Left ventricle myocardium superior (tissue), 1 donor: ENCODE data around the gene FN3KRP. TPM values are rescaled to one million over a fixed set of nuclear protein-coding genes. Genes with fewer than 3 reads are reported as not detected.

ENCODE experiments used
- ATAC-seq: fragments of 200-7000 bp; cut with Tn5 transposase; one replicate; pipeline ENCODE4 v1.9.1; 2020; ENCODE audit warnings: mild to moderate bottlenecking, moderate library complexity
- DNase-seq: peaks from one replicate; pipeline ENCODE4 v3.0.0-alpha.2; 2020
- intact Hi-C: fragments of 100-400 bp; cut with micrococcal nuclease; formaldehyde crosslinking; loops from one replicate; pipeline ENCODE4 v1.11.0; 2022
- long read RNA-seq: library from polyadenylated mRNA; unstranded; transcript quantifications from one replicate; pipeline ENCODE4 v2.0.0, GENCODE V29; 2021
- total RNA-seq: library from RNA; stranded (reverse); fragmentation: NEBNext Ultra II Directional; extraction: Animal tissue kit (Norgen Biotek cat#: 25700); gene quantifications from one replicate; pipeline ENCODE4 v1.2.1, GENCODE V29; 2021
- donor health status: DM: no; HTN: yes; CAD: no; lungs with severe emphysema.

FN3KRP gene, protein sequence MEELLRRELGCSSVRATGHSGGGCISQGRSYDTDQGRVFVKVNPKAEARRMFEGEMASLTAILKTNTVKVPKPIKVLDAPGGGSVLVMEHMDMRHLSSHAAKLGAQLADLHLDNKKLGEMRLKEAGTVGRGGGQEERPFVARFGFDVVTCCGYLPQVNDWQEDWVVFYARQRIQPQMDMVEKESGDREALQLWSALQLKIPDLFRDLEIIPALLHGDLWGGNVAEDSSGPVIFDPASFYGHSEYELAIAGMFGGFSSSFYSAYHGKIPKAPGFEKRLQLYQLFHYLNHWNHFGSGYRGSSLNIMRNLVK
- total RNA-seq: 14.0 TPM
- long read RNA-seq, transcript FN3KRP-201 (6 exons, 1,849 nt): major isoform, 55 of 61 reads
- long read RNA-seq, partial matches to known transcripts: 2 of 61 reads
- long read RNA-seq, other reads (novel, unspliced or antisense): 4 of 61 reads

DNA sequence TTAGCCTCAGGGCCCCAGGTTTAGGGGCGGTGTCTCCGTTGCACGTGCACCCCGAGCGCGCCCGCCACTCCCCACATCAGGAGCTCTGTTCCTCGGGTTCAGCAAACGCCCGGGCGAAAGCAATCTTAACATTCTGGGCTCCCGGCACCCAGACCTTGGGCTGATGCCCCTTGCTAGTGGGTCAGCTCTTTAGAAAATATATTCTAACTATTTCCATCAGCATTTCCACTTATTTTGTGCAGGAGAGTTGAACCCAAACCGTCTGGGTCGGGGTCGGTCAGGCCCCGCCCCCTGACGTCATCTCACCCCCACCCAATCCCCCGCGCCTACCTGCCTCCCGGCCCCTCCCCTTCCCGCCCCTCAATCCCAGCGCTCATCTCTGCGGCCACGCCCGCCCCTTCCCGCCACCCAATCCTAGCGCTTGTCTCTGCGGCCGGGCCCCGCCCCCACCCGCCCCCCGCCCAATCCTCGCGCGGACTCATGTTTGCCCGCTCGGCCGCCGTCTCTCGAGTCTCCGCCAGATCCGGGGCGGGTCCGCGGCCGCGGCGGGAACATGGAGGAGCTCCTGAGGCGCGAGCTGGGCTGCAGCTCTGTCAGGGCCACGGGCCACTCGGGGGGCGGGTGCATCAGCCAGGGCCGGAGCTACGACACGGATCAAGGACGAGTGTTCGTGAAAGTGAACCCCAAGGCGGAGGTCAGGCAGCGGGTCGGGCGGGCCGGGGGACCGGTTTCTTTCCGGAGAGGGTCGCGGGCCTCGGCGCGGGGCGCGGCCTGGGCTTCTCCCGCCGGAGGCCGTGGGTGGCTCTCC, at the start of gene FN3KRP:
FN3KRP (plus strand) TSS at position 504 of the 808 bp plus-strand sequence; CDS start at position 554, 50 bp downstream.
- ATAC-seq: peak; percentile 98
- DNase-seq: peak; percentile 97
- intact Hi-C loops: no loop called here

DNA sequence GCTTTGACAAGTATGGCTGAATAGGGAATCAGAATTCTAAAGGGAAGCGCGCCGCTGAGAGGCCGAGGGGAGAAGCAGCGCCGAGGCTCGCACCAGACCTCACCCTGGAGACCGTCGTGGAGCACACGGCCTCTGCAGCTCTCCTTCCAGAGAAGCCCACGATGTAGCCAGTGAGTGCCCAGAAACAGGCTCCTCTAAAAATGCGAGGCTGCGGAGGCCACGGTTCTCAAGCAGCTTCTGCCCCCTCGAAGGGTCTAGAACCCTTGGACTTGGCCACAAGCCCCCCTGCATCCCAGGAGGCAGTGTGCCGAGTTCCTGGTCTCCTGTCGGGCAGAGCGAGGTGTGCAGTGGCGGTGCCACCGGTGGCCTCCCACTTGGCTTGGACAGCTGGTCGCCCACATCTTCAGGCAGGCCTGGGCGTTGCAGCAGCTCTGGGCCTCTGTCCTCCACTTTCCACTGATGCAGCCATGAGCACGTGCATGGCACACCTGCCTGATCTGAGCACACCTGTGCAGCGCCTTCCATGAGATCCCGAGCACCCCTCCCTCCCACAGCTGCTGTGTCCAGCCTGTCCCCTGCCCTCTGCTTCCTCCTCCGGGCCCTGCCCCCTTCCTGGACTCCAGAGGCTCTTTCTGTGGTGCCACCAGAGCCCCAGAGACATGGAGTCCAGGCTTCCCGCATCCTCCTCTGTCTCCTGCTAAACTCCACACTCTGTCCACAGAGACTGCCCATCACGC, 49.4 kb upstream of the FN3KRP start:
- DNase-seq: no peak
- ATAC-seq: no peak
- intact Hi-C loops: no loop called here

DNA sequence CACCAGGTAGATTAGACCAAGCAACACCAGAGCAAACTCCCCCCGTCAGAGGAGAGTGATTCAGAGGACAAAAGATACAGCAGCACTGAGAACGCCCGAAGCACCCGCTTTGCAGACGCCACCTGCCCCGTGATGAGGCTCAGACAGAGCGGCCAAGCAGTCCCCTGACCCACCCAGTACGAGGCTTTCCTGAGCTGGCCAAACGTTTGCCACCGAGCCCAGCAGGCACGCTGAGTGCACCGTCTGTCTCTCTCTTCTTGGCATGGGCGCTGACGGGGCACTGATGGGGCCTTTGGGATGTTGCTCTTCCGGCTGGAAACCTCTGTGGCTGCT, 48.9 kb upstream of the FN3KRP start:
- intact Hi-C loops: no loop called here
- DNase-seq (no peak), ATAC-seq (no peak)

DNA sequence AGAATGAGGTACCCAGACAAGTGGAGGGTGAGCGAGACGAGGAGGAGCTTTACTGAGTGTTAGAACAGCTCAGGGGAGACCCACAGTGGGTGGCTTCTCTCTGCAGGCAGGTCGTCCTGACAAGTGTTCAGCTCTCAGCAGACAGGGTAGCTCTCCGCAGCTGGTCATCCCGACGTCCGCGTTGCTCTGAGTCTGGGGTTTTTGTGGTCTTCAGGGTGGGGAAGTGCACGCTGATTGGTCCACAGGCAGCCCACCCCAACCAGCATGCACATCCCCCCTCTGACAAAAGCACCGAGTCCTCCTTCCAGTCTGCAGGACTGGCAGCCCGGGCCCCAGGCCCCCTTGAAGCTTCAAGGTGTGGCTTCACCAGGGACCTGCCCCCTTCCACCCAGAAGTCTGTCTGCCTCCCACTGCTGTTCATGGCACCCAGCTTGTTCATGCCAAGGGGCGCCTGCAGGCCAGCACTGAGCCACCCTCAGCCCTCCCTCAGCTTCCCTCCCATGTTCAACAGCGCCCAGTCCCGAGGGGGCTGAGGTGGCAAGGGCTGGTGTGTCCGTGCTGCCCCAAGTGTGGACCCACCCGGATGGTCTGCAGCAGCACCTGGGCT, 48.4 kb upstream of the FN3KRP start:
- ATAC-seq (no peak), DNase-seq (no peak)
- intact Hi-C loops: no loop called here

DNA sequence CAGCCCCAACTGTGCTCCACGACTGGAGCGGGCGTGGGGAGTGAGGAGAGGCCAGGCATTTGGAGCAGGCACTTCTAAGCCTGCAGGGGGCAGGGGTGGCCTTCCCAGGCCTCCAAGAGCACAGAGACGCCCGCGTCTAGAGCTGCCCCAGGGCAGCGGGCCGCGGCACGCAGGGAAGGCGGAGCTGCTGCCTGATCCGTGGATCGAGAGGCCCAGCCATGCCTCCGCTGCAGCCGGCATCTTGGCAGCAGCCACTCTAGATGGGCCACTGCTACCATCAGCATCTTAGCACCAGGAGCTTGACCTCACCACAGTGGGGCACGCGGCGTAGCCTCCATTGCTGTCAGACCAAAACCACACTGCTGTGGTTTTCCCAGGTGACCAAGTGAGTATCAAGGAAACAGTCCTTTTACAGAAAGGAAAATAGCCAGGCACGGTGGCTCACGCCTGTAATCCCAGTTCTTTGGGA, 47.8 kb upstream of the FN3KRP start:
- intact Hi-C loops: no loop called here

DNA sequence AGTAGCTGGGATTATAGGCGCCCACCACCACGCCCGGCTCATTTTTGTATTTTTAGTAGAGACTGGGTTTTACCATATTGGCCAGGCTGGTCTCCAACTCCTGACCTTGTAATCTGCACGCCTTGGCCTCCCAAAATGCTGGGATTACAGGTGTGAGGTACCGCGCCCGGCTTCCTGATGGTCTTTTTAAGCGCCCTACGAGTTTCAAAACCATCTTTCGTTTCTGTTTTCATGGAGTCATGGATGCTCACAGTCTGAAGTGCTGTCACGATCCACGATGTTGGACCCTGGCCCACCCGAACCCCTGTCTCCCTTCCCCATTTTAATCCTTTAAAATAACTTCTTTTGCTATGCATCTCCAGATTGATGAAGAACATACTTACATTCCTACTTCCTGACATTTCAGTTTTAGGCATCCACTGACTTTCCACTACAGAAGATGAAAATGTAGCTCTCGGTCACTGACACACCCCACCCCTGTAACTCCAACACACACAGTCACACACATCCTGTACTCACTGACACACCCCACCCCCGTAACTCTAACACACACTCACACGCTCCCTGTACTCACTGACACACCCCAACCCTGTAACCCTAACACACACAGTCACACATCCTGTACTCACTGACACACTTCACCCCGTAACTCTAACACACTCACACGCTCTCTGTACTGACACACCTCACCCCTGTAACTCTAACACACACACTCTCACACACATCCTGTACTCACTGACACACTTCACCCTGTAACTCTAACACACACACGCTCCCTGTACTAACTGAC, 45.6 kb upstream of the FN3KRP start:
- ATAC-seq (no peak), DNase-seq (no peak)
- intact Hi-C loops: no loop called here

More for the DNA sequence above, 47.8 kb upstream of the FN3KRP start:
- peak; percentile 82 for DNase-seq
- ATAC-seq: peak; percentile 90

DNA sequence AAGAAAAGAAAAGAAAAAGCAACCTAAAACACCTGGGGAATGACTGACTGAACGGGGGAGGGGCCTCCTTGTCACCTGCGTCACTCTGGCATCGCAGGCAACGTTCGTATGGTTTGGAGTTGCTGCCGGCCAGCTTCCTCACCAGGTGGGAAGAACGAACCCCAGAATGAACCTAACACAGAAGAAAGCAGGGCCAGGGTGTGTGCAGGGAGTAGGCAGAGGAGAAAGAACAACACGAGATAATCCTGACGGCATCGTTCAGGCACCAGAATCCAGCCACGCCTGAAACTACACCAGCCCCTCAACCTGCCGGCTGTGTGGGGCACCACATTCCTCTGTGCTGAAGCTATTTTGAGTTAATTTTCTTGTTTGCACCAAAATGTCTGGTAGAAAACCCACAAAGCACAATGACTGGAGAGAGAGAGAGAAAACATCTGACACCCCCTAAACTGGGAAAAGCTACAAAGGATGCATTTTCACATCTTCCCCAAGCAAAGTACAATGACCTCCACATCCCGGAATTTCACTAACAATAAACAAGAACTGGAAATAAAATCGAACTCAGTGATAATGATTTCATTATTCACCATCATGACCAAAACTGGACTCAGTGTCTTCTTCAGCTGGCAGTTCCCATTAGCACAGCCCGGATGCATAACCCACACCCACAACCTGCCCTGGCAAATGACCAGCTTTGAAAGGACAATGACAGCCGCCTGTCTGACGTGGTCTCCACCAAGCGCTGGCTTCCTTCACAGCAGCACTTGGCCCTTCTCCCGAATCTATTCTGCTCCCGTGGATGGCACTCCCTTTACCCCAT, 41.6 kb upstream of the FN3KRP start:
- intact Hi-C loops: no loop called here
- no peak for DNase-seq
- peak; percentile 32 for ATAC-seq

DNA sequence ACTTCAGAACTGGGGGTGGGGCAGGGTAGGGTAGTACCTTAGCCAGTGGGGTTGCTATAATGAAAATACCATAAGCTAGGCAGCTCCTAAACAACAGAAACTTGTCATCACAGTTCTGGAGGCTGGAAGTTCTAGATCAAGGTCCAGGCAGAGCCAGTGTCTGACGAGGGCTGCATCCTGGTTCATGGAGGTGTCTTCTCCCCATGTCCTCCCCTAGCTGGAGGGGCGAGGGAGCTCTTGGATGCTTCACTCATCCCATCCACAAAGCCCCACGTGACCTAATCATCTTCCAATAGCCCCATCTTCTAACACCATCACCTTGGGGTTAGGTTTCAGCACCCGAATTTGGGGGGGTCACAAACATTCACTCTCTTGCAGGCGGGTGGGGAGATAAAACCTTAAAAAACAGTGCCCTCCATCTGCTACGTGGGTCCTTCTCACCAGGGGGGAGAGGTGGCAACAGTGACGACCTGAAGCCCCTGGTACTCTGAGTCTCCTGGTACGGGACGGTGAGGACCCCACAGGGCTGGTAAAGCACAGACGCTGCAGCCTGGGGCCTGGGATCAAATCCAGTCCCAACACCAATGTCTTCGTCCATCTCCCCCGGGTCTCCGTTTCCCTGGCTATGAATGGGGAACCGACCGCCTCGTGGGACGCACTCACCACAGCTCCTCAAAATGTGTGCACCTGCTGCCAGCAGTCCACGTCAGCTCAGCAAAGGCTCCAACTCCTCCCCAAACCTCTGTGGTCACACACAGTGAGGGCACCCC, 40.8 kb upstream of the FN3KRP start:
- ATAC-seq: no peak
- intact Hi-C loops: no loop called here
- DNase-seq: no peak

DNA sequence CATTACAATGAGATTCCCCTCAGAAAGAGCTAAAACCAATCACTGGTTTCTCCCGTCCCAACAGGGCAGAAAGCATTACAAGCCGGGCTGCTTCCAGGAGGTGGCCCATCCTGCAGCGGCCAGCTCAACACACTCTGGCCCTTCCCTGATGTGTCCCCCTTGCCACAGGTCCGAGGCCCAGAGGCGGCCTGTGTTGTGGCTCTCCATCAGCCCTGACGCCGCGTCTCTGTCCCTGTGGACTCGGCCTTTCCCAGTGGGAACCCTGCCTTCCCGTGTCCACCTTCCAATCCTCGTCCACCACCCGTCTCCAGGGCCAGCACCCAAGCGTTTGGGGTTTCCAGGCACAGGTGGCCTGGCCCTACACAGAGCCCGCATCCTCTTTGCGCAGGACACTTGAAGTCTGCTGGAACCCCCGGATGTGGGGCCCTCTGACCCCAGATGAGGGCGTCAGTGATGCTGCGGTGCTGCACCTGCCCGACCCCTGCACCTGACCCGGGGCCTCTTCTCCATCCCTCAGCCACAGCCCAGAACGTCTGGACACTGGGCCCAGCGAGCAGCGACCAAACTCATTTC, 39.1 kb upstream of the FN3KRP start:
- no peak for ATAC-seq
- intact Hi-C loops: no loop called here
- DNase-seq: no peak

DNA sequence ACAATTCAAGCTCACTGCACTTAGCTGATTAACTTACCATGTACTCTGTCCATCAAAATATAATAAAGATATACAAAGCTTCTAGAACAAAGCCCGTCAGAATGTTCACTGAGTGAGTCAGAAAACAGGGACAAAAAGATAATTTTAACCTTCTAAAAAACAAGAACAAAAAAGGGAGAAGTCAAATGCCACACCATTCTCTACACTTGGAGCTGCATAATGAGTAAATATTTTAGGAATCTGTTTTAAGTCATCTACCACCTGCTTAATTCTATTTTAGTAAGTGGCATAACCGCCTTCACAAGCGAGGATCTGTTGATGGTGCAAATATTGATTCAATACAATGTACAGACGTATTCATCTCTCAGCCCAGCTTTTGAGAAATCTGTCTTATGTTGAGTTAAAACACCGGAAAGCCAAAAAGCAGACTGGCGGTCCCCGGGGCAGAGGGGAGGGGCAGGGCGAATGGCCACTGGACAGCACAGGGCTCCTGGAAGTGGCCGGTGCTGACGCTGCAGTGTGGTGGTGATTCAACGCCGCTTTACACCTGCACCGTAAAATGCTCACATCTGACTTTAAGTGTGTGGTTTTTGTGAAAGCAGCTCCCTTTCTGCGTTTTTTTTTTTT, 38.1 kb upstream of the FN3KRP start:
- DNase-seq: no peak
- no peak for ATAC-seq

DNA sequence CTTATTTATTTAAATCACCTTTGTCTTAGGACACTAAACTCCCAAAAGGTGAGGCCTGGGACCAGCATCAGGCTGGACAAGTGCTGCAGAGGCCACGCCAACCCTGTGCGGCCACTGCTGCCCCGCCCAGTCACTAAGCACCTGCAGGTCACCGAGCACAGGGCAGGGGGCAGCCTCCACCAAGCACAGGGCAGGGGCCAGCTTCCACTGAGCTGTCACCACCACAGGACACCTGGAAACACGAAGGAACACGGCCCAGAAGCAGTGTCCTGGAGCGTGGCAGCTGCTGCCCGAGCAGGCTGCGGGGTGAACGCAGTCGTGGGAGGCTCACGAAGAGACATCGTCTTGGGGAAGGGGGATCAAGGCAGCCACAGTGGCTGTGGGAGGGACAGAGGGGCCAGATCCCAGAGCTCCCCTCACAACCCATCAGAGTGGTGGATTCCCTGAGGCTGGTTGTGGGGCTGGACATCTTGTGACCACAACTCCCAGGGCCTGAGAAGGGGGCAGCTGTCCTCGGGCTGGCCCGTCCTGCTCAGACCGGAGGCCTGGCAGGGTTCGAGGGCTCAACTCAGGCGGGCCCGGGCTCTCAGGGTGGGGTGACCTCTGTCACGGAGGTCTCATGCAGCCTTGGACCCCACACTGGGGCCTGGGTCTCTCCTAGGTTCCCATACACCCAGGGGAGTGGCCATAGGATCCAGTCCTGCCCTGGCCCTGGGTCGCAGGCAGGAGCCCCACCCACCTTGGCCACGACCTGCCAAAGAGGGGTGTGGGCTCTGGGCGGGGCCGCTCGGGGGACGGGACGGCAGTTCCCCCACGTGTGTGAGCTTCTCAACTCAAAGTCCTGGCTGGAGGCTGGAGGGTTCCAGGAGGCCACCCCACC, 36.7 kb upstream of the FN3KRP start:
- no peak for ATAC-seq
- DNase-seq: no peak
- intact Hi-C loops: no loop called here

More for the DNA sequence above, 38.1 kb upstream of the FN3KRP start:
- intact Hi-C loops: no loop called here

DNA sequence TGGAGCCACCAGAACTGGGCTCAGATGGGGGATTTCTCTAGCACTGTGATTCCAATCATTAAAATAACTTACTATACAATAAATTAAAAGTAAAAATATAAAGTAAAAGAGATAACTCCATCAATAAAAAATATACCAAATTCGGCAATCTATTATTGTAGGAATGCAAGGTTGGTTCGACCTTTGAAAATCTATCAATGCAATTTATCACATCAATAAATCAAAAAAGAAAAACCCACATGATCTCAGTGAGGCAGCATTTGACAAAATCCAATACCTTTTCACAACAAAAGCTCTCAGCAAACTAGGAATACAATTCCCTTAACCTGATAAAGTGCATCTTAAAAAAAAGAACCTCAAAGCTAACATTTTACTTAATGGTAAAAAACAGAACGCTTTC, 35.0 kb upstream of the FN3KRP start:
- intact Hi-C loops: no loop called here
- no peak for DNase-seq
- no peak for ATAC-seq

DNA sequence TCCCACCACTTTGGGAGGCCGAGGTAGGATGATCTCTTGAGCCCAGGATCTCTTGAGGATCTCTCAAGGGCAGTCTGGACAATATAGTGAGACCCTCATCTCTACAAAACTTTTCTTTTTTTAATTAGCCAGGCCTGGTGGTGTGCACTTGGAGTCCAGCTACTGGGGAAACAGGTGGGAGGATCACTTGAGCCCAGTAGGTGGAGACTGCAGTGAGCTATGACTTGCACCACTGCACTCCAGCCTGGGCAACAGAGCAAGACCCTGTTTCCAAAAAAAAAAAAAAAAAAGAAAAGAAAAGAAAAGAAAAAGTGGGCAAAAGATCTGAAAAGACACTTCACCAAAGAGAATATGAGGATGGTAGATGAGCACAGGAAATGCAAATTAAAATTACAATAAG, 33.0 kb upstream of the FN3KRP start:
- intact Hi-C loops: no loop called here
- ATAC-seq (no peak), DNase-seq (no peak)

DNA sequence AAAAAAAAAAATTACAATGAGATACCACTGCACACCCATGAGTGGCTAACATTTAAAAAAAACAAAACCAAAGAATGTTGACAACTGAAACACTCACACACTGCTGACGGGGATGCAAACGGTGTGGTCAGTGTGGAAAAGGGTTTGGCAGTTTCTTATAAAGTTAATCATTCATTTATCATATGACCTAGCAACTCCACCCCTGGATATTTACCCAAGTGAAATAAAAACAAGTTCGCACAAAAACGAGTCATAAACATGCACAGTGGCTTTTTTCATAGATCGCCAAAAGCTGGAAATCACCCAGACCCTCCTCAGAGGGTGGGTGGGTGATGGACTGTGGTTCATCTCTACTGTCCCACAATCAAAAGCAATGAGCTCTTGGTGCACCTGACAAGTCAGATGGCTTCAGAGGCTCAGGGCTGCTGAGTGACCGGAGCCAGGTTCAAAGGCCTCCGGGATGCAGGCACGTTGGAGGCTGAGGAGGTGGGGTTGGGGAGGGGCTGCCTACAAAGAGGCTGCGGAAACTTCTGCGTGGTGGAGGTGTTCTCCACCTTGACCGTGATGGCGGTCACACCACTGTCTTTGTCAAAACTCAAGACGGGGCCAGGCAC, 32.2 kb upstream of the FN3KRP start:
- DNase-seq (no peak), ATAC-seq (no peak)
- intact Hi-C loops: no loop called here

DNA sequence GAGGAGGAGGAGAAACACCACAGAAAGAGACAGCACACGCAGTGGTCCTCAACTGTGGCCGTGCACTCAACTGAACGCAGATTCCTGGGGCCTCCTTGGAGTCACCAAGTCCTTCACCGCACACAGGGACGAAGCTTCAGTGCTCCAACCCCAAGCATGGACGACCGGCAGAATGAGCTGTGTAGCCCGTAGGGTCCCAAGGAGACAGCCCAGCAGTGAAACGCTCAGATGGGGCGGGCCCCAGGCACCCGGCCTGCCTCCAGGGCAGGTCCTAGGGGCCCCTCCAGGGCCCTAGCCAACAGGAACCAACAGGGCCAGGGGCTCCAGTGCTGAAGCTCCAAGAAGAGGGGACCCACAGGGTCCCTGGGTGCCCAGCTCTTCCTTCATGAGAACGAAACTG, 31.2 kb upstream of the FN3KRP start:
- DNase-seq: no peak
- intact Hi-C loops: no loop called here
- ATAC-seq: no peak
